ENCODE results near the gene RPL36.
"Not testable (repeated sequence)": the region's sequence is repeated elsewhere in the genome, so short reads cannot be mapped to it uniquely, and the experiment has no call there.

Gene RPL36

DNA sequence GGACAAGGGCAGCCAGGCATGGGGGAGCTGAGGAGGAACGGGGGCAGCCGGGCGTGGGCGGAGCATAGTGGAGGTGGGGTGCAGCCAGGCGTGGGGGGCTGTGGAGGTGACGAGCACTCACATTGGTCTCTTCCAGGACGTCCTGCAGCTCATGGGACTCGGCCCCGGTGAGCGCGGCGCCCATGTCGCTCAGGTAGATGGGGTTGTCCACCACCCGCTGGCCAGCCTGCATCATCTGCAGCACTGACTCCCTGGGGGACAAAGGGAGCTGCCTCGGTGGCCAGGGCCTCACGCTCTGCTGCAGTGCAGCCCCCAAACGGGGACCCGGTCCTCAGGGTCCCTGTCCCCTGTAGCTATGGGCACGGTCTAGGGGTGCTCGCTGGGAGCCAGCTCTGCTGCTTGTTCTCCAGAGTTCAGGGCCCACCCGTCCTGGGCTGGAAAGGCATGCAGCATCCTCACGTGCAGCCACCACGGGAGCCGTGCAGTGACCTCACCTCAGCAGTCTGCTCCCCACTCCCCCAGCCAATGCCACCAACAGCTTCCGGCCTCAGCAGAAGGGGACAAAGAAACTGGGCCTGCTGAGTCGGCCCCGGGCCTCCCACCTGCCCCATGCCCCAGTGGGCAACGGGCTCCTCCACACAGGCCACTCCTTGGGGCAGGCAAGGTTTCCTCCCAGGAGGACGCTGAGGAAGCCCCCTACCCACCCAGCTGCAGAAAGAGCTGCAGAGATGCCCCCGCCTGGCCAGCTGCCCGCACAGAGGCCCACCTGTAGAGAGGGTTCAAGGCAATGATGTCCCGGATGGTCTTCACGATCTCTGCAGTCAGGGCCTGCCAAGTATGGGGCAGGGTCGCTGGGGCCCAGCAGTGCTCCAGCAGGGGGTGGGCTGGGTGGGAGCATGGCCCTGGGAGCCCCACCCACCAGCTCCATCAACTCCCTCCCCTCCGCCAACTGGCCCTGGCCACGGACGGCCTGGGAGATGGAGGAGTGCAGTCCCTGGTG lies 17.8 kb downstream of the RPL36 start:
- DNase-seq: no peak

DNA sequence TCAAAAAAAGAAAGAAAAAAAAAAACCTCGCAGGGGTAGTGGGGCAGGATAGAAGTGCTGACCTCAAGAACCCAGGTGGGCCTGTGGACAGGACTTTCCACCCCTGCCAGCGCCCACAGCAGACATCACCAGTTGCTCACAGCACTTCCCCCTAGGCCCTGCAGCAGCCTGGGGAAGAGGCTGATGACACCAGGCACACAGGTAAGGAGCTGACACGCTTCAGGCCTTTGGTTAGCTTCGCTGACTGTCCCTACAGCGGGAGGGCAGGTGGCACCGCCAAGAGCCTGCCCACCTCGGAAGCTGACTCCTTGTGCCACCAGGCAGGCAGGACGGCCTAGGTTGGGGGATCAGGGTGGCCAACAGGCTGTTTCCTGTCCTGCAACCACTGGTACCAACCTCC lies 20.9 kb downstream of the RPL36 start:
- DNase-seq: no peak

DNA sequence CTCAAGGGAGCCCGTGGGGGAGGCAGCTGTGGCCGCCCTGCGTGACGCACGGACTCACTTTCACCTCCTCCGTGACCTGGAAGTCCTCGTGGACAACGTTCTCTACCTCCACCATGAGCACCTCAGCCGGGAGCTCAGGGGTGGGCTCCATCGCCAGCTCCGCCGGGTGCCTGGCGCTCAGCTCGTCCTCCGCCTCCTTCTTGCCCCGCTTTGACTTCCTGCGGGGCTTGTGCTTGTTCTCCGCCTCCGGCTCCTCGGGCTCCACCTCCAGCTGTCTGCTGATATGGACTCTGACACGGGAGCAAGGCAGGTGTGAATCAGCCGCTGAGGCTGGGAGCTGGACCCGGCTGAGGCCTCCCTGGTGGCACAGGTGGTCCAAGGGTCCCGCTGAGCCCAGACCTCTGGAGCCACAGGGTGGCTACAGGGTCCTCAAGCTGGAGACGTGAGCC lies 21.6 kb downstream of the RPL36 start:
- DNase-seq: no peak

- DNase-seq: no peak
These were observed 23.1 kb downstream of the RPL36 start for GRCh38 chr19:5713228-5713627.

DNA sequence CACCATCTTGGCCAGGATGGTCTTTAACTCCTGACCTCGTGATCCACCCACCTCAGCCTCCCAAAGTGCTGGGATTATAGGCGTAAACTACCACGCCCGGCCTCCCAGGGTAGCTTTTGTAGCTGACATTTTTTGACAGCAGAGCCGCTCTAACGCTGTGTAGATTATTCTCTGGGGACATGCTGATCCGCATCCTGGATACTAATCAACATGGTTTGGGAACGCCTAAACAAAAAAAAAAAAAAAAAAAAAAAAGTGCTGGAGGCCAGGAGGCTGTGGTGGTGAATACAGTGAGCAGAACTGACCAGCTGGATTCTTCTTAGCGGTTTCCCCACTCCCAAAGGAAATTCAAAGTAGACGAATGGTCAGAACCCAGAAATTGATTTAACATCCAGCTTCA lies 24.7 kb downstream of the RPL36 start:
- no peak for DNase-seq

DNA sequence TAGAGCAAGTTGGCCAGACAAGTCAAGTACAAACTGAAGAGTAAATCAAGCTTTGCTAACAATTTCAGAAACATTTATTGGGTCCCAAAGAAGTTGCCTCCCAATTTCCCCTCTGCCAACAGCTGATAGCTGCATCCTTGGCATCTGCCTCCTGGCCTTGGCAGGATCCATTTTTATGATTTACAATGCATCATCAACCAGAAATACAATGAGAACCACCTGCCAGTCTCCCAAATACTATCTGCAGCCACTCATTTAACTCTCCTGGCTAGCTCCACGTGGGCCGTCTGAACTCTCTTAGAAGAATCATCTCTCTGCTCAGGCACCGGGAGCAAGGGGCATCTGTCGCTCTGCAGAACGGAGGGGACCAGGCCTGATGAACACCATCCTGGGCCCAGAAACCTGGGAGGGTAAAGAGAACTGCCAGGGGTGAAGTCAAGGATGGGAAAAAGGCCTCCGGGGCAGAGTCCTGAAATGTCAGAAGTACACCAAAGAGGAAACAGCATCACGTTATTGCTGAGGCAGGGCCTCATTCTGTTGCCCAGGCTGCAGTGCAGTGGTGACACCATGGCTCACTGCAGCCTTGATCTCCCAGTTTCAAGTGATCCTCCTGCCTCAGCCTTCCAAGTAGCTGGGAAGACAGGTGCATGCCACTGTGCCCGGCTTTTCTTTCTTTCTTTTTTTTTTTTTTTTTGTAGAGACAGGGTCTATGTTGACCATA lies 27.3 kb downstream of the RPL36 start:
- DNase-seq: no peak

GRCh38 chr19:5718037-5718578 lies 28.0 kb downstream of the RPL36 start:
- no peak for DNase-seq

DNA sequence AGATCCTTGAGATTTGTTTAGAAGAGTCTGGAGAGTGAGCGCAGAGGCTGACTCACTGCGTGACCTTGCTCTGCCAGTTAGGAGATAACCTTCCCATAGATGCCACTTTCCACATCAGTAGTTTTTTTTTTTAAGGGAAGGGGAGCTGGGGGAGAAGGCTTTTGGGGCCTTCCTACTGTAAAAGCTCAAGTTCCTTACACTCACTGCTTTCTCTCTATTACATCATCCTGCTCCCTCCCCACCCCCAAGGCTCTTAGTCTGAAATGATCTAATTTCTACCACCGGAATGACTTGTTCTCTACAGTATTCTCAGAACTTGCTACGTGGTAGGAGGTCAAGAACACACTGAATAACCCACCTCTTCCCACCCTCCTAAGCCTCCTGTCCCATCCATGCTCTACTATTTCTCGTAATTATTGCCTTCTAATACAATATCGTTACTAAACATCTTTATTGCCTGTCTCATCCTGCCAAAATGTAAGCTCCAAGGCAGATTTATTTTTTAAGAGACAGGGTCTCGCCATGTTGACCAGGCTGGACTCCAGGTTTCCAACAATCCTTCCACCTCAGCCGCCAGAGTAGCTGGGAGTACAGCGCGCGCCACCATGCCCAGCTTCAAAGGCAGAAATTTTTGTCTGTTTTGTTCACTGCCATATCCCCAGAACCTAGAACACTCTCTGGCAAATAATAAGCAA lies 28.6 kb downstream of the RPL36 start:
- no peak for DNase-seq

GRCh38 chr19:5719274-5719960 lies 29.3 kb downstream of the RPL36 start:
- DNase-seq: no peak

DNA sequence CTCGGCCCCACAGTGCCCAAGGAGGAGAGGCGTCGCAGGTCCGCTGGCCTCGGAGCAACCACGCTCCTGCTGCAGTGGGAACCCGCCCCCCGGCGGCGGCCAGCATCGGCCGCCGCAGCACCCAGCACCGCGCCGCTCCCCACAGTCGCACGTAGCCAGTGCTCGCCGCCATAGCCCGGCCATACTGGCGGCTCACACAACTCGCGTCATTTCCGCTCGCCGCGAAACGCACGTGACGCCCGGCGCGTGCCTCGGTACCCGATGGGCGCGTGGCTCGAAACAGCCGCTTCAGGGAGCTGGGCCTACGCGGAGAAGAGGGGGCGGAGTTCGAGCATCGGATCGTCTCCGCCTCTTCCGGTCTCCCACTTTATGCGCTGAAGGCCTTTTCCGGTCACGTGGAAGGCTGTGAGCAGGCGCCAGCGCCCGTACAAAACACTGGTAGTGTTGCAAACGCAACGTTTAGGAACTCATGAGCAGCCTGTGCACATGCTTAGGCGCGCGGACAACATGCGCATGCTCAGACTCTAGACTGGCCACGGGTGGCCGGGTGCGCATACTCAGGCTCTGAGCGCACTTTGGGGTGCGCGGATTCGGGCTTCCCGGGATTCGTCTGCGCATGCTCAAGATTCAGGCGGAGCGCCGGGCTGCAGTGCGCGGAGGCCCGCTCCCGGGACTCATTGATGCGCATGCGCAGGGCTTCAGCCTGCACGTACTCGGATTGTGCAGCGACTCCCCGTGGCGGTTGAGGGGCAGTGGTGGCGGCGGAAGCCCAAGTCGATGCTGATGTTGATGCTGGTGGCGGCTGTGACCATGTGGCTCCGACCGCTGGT lies 30.1 kb downstream of the RPL36 start, which contains the start of the genes CATSPERD and LONP1:
Gene CATSPERD (plus strand): TSS at position 677 of the 830 bp plus-strand sequence. CDS start 101 bp downstream, at position 778.
Gene LONP1 (minus strand): TSS at position 186 of the 830 bp plus-strand sequence. CDS start 14 bp downstream, at position 172.
- DNase-seq: peak; percentile 99

GRCh38 chr19:5727453-5728050 lies 37.5 kb downstream of the RPL36 start:
- DNase-seq: no peak

DNA sequence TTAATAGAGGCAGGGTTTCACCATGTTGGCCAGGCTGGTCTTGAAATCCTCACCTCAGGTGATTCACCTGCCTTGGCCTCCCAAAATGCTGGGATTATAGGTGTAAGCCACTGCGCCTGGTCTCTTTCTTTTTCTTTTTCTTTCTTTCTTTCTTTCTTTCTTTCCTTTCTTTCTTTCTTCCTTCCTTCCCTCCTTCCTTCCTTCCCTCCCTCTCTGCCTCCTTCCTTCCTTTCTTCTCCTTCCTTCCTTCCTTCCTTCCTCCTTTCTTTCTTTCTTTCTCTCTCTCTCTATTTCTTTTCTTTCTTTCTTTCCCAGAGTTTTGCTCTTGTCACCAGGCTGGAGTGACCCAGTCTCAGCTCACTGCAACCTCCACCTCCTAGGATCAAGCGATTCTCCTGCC lies 43.1 kb downstream of the RPL36 start:
- DNase-seq: not testable (repeated sequence)

DNA sequence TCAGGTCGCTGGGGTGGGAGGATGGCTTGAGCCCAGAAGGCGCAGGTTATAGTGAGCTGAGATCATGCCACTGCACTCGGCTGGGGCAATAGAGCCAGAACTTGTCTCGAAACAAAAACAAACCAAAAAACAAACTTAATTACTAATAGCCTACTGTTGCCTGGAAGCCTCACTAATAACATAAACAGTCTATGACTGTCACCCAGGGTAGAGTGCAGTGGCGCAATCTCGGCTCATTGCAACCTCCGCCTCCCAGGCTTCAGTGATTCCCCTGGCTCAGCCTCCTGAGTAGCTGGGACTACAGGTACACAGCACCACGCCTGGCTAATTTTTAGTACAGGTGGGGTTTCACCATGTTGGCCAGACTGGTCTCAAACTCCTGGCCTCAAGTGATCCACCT lies 48.3 kb downstream of the RPL36 start:
- no peak for DNase-seq
